ENCODE results near the gene C10orf88. TPM values are rescaled to one million over a fixed set of nuclear protein-coding genes. Genes with fewer than 3 reads are reported as not detected.

Gene C10orf88
- 10 to 100 TPM; 12.2 to 13.3 TPM for total RNA-seq

- H3K27me3 Mint-ChIP-seq = no peaks in the 10 kb centered on the region
- peaks cover 39% of the 10 kb centered on the region for H3K36me3 Mint-ChIP-seq (ENCODE audit: low read depth)
- H3K27ac Mint-ChIP-seq = peak within 1 kb of the TSS; percentile 91
- ATAC-seq (replicated peaks) = peak; percentile 98
- H3K4me3 Mint-ChIP-seq = peak within 1 kb of the TSS; percentile 84
- H3K4me1 Mint-ChIP-seq = peaks cover 19% of the 10 kb centered on the region
- no peaks in the 10 kb centered on the region for H3K9me3 Mint-ChIP-seq
Measured at GRCh38 chr10:122953902-122954730, at the start of gene C10orf88. Gene C10orf88, minus strand, starts transcription at chr10:122954227. Its CDS starts 49 bp downstream, at chr10:122954178.

GRCh38 chr10:123001370-123001769 is 47.3 kb upstream of the C10orf88 start:
- H3K4me3 Mint-ChIP-seq = peak overlapping the region; percentile 1
- peak overlapping the region; percentile 56 for H3K27ac Mint-ChIP-seq
- peaks cover 54% of the 10 kb centered on the region for H3K36me3 Mint-ChIP-seq (ENCODE audit: low read depth)
- H3K4me1 Mint-ChIP-seq = peaks cover 26% of the 10 kb centered on the region
- ATAC-seq (replicated peaks) = no peak
- no peaks in the 10 kb centered on the region for H3K27me3 Mint-ChIP-seq
- no peaks in the 10 kb centered on the region for H3K9me3 Mint-ChIP-seq

- H3K27ac Mint-ChIP-seq = peak overlapping the region; percentile 13
- peak; percentile 37 for ATAC-seq (replicated peaks)
- no peaks in the 10 kb centered on the region for H3K9me3 Mint-ChIP-seq
- H3K4me3 Mint-ChIP-seq = peak overlapping the region; percentile 1
- H3K27me3 Mint-ChIP-seq = no peaks in the 10 kb centered on the region
- H3K4me1 Mint-ChIP-seq = peaks cover 21% of the 10 kb centered on the region
- H3K36me3 Mint-ChIP-seq (ENCODE audit: low read depth) = peaks cover 54% of the 10 kb centered on the region
Measured at GRCh38 chr10:123000155-123000554, 46.1 kb upstream of the C10orf88 start.

- Mint-ChIP-seq H3K9me3 (no peaks in the 10 kb centered on the region), H3K4me1 (peaks cover 21% of the 10 kb centered on the region), H3K27ac (peak overlapping the region; percentile 13), H3K27me3 (no peaks in the 10 kb centered on the region), H3K4me3 (no peak overlapping the region), H3K36me3 (ENCODE audit: low read depth) (peaks cover 62% of the 10 kb centered on the region)
- no peak for ATAC-seq (replicated peaks)
Measured at GRCh38 chr10:122999347-122999746, 45.3 kb upstream of the C10orf88 start.

GRCh38 chr10:122998934-122999333 is 44.9 kb upstream of the C10orf88 start:
- Mint-ChIP-seq H3K27me3 (no peaks in the 10 kb centered on the region), H3K9me3 (no peaks in the 10 kb centered on the region), H3K4me1 (peaks cover 21% of the 10 kb centered on the region), H3K4me3 (no peak overlapping the region), H3K36me3 (ENCODE audit: low read depth) (peaks cover 66% of the 10 kb centered on the region), H3K27ac (no peak overlapping the region)
- no peak for ATAC-seq (replicated peaks)

- Mint-ChIP-seq H3K4me1 (peaks cover 21% of the 10 kb centered on the region), H3K36me3 (ENCODE audit: low read depth) (peaks cover 71% of the 10 kb centered on the region), H3K27me3 (no peaks in the 10 kb centered on the region), H3K4me3 (no peak overlapping the region), H3K27ac (no peak overlapping the region), H3K9me3 (no peaks in the 10 kb centered on the region)
- no peak for ATAC-seq (replicated peaks)
Measured at GRCh38 chr10:122998360-122998917, 44.4 kb upstream of the C10orf88 start.

- peaks cover 21% of the 10 kb centered on the region for H3K4me1 Mint-ChIP-seq
- H3K36me3 Mint-ChIP-seq (ENCODE audit: low read depth) = peaks cover 77% of the 10 kb centered on the region
- no peak overlapping the region for H3K27ac Mint-ChIP-seq
- no peaks in the 10 kb centered on the region for H3K9me3 Mint-ChIP-seq
- no peak overlapping the region for H3K4me3 Mint-ChIP-seq
- no peak for ATAC-seq (replicated peaks)
- no peaks in the 10 kb centered on the region for H3K27me3 Mint-ChIP-seq
Measured at GRCh38 chr10:122997864-122998263, 43.8 kb upstream of the C10orf88 start.

- no peak for ATAC-seq (replicated peaks)
- Mint-ChIP-seq H3K36me3 (ENCODE audit: low read depth) (peaks cover 76% of the 10 kb centered on the region), H3K9me3 (no peaks in the 10 kb centered on the region), H3K27ac (no peak overlapping the region), H3K27me3 (no peaks in the 10 kb centered on the region), H3K4me3 (no peak overlapping the region), H3K4me1 (peaks cover 14% of the 10 kb centered on the region)
Measured at GRCh38 chr10:122995936-122996335, 41.9 kb upstream of the C10orf88 start.

GRCh38 chr10:122993797-122994336 is 39.8 kb upstream of the C10orf88 start:
- Mint-ChIP-seq H3K9me3 (no peaks in the 10 kb centered on the region), H3K4me1 (no peaks in the 10 kb centered on the region), H3K36me3 (ENCODE audit: low read depth) (peaks cover 78% of the 10 kb centered on the region), H3K27ac (no peak overlapping the region), H3K27me3 (no peaks in the 10 kb centered on the region), H3K4me3 (no peak overlapping the region)
- no peak for ATAC-seq (replicated peaks)

GRCh38 chr10:122992031-122992585 is 38.1 kb upstream of the C10orf88 start:
- Mint-ChIP-seq H3K9me3 (no peaks in the 10 kb centered on the region), H3K36me3 (ENCODE audit: low read depth) (peaks cover 63% of the 10 kb centered on the region), H3K27ac (no peak overlapping the region), H3K4me1 (no peaks in the 10 kb centered on the region), H3K4me3 (no peak overlapping the region), H3K27me3 (no peaks in the 10 kb centered on the region)
- no peak for ATAC-seq (replicated peaks)

- ATAC-seq (replicated peaks) = no peak
- H3K4me1 Mint-ChIP-seq = no peaks in the 10 kb centered on the region
- peaks cover 54% of the 10 kb centered on the region for H3K36me3 Mint-ChIP-seq (ENCODE audit: low read depth)
- H3K27ac Mint-ChIP-seq = peak overlapping the region; percentile 14
- no peaks in the 10 kb centered on the region for H3K27me3 Mint-ChIP-seq
- H3K9me3 Mint-ChIP-seq = no peaks in the 10 kb centered on the region
- H3K4me3 Mint-ChIP-seq = no peak overlapping the region
Measured at GRCh38 chr10:122990278-122990677, 36.3 kb upstream of the C10orf88 start.

- H3K4me3 Mint-ChIP-seq = no peak overlapping the region
- no peaks in the 10 kb centered on the region for H3K9me3 Mint-ChIP-seq
Measured at GRCh38 chr10:122988501-122988900, 34.5 kb upstream of the C10orf88 start.

GRCh38 chr10:122986335-122986734 is 32.3 kb upstream of the C10orf88 start:
- Mint-ChIP-seq H3K27ac (no peak overlapping the region), H3K4me1 (peaks cover 2% of the 10 kb centered on the region), H3K36me3 (ENCODE audit: low read depth) (peaks cover 36% of the 10 kb centered on the region), H3K27me3 (no peaks in the 10 kb centered on the region), H3K4me3 (no peak overlapping the region), H3K9me3 (no peaks in the 10 kb centered on the region)
- ATAC-seq (replicated peaks) = no peak

More at GRCh38 chr10:122988501-122988900, 34.5 kb upstream of the C10orf88 start:
- Mint-ChIP-seq H3K27ac (no peak overlapping the region), H3K4me1 (no peaks in the 10 kb centered on the region), H3K27me3 (no peaks in the 10 kb centered on the region), H3K36me3 (ENCODE audit: low read depth) (peaks cover 51% of the 10 kb centered on the region)
- no peak for ATAC-seq (replicated peaks)

- H3K36me3 Mint-ChIP-seq (ENCODE audit: low read depth) = peaks cover 27% of the 10 kb centered on the region
- no peaks in the 10 kb centered on the region for H3K9me3 Mint-ChIP-seq
- H3K27ac Mint-ChIP-seq = no peak overlapping the region
- ATAC-seq (replicated peaks) = no peak
- H3K4me1 Mint-ChIP-seq = peaks cover 16% of the 10 kb centered on the region
- no peaks in the 10 kb centered on the region for H3K27me3 Mint-ChIP-seq
- H3K4me3 Mint-ChIP-seq = no peak overlapping the region
Measured at GRCh38 chr10:122984708-122985107, 30.7 kb upstream of the C10orf88 start.

- Mint-ChIP-seq H3K36me3 (ENCODE audit: low read depth) (peaks cover 27% of the 10 kb centered on the region), H3K9me3 (no peaks in the 10 kb centered on the region), H3K27ac (no peak overlapping the region), H3K4me3 (no peak overlapping the region), H3K27me3 (no peaks in the 10 kb centered on the region), H3K4me1 (peaks cover 16% of the 10 kb centered on the region)
- no peak for ATAC-seq (replicated peaks)
Measured at GRCh38 chr10:122983898-122984297, 29.9 kb upstream of the C10orf88 start.

Data from activated T-helper 17 cell treated with anti-CD3 and anti-CD28 coated beads, Interleukin-2, amount 50 U/mL, for 72 hours (primary cell).